ENCODE results near the gene NACC1.

Gene NACC1

DNA sequence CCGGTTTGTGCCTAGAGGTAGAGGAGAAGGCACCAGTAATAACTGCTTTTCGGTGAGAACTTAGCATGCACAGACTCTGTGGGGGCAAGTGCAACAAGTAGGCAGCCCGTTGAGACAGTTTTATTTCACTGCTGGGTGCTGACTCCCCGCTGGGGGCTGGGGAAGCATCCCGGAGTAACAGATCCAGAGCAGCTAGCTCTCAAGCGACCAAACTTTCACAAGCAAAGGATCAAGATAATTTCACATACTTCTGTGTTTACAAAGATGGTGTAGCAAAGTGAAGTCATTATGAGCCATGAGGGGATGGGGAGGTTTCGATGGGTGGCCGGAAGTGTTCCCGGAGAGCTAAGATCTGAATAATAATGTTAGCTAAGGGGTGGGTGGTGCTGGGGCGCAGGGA, 2.8 kb downstream of the NACC1 start:
- peak; percentile 63 for DNase-seq (ENCODE audit: low spot score)

GRCh38 chr19:13121551-13122274, 3.6 kb downstream of the NACC1 start:
- DNase-seq (ENCODE audit: low spot score) = no peak

DNA sequence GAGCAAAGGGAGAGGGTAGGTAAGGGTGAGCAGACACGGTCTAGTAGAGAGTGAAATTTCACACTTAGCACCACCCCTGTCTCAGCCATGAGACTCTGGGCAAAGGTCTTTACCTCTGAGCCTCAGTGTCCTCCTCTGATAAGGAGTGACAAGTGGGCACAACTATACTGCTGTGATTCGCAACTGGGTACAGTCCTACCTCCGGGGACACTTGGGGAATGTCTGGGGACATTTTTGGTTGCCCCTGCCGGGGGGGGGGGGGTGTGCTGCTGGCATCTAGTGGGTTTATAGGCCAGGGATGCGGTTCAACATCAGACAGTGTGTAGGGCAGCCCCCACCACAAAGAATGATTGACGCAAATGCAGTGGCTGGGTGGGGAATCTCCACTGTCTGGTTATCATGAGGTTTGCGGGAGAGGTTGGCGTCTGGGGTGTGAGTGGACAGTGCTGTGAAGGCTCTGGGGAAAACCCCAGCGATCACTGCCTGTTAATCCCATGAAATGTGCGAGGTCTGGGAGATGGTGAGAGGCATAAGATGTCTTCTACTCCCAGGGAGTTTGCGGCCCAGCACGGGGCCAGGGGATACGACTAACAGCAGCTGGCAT, 4.3 kb downstream of the NACC1 start:
- no peak for DNase-seq (ENCODE audit: low spot score)

- no peak for DNase-seq (ENCODE audit: low spot score)
Observed at GRCh38 chr19:13122980-13123957, 5.2 kb downstream of the NACC1 start.

- no peak for DNase-seq (ENCODE audit: low spot score)
Observed at GRCh38 chr19:13127051-13127450, 9.0 kb downstream of the NACC1 start.

DNA sequence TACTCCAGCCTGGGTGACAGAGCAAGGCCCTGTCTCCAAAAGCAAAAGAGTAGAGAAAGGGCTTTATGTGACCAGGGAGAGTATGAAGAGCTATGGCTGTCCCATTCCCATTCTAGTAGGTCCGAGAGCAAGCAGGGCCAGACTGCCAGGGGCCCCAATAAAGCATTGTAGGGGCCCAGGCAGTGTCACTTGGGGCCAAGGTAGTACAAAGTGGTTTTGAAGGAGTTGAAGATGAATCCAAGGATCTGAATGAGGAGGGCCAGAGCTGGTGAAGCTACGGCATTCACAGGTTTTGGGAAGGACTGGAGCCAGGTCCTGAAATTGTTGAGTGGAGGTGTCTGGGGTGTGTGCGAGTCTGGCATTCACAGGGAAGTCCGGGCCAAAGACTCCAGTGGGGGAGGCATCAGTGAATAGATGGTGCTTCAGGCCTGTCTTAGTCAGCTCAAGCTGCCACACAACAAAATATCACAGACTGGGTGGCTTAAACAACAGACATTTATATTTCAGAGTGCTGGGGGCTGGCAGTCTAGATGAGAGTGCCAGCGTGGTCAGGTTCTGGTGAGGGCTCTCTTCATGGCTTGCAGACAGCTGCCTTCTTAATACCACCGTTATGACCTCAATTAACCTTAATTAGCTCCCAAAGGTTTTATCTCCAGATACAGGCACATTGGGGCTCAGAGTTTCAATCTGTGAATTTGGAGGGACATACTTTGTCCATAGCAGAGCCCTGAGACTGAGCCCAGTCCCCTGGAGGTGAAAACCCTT, 9.9 kb downstream of the NACC1 start:
- DNase-seq (ENCODE audit: low spot score) = no peak

DNA sequence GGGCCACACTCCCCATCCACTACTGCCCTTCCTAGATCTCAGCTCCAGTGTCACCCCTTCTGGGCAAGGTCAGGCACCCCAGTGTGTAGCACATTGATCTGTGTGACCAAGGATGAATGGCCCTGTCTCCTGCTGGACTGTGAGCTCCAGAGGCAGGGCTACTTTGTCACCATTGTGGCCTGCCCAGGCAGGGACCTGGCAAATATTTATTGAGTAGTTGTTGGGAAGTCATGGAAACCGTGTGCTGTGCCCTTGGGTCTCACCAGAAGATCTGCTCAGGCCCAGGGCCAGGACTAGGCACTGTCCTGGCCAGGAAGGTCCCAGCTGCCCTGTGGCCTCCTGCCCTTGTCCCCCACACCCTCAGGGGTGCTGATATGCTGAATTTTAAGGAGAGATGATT, 10.5 kb downstream of the NACC1 start:
- no peak for DNase-seq (ENCODE audit: low spot score)

- no peak for DNase-seq (ENCODE audit: low spot score)
Observed at GRCh38 chr19:13129384-13129783, 11.3 kb downstream of the NACC1 start.

DNA sequence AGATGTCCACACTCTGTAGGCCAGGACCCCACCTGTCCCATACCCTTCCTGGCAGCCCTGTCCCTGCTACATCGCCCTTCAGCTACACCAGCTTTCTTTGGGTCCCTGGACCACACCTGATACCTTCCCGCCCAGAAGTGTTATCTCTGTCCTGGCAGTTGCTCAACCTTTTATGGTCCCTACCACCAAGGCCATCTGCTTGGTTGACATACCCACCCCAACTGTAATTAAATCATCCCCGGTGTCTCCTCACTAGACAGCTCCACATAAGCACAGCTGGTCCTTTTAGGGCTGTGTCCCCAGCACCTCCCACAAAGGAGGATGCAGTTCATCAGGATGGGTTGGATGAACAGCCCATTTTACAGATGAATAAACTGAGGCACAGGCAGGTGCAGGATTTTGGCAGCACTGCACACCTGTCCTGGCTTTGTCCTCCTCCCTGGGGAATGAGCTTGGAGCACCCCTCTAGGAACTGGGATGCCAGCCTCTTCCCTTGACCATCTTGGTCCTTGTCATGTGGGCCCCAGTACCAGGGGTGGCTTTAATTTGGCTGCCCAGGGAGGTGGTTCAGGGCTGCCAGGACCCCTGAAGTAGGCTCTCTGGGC, 12.9 kb downstream of the NACC1 start:
- no peak for DNase-seq (ENCODE audit: low spot score)

GRCh38 chr19:13132471-13133180, 14.6 kb downstream of the NACC1 start:
- peak; percentile 79 for DNase-seq (ENCODE audit: low spot score)

DNA sequence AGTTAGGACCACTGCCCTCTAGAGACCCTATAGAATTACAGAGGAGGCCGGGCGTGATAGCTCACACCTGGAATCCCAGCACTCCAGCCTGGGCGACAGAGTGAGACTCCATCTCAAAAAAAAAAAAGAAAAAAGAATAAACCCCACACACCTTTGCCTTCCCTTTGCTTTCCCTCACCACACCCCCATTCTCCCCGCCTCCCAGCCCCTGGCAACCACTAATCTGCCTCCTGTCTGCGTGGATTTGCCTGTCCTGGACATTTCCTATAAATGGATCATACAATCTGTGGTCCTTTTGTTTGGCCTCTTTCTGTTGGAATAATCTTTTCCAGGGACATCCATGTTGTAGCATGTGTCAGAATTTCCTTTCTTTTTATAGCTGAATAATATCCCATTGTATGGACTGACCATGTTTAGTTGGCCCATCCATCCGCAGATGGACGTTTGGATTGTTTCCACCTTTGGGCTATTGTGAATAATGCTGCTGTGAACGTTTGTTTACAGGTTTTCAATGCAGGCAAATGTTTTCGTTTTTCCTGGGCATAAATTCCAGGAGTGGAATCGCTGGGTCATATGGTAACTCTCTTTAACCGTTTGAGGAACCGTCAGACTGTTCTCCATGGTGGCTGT, 15.3 kb downstream of the NACC1 start:
- no peak for DNase-seq (ENCODE audit: low spot score)

DNA sequence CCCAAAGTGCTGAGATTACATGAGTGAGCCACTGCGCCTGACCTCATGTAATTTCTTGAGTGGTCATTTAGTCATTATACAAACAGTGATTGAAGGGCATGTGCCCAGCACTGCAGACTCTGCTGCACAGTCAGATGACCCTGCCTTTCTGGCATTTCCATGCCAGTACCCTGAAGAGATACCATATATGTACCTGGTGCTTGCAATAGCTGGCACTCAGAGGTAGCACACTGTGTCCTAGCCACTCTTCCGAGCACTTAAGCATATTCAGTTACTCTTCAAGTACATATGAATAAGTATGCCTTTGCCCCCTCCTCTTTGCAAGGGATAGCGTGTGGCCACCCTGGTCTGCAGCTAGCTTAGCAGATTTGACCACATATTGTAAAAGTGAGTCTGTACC, 16.6 kb downstream of the NACC1 start:
- no peak for DNase-seq (ENCODE audit: low spot score)

DNA sequence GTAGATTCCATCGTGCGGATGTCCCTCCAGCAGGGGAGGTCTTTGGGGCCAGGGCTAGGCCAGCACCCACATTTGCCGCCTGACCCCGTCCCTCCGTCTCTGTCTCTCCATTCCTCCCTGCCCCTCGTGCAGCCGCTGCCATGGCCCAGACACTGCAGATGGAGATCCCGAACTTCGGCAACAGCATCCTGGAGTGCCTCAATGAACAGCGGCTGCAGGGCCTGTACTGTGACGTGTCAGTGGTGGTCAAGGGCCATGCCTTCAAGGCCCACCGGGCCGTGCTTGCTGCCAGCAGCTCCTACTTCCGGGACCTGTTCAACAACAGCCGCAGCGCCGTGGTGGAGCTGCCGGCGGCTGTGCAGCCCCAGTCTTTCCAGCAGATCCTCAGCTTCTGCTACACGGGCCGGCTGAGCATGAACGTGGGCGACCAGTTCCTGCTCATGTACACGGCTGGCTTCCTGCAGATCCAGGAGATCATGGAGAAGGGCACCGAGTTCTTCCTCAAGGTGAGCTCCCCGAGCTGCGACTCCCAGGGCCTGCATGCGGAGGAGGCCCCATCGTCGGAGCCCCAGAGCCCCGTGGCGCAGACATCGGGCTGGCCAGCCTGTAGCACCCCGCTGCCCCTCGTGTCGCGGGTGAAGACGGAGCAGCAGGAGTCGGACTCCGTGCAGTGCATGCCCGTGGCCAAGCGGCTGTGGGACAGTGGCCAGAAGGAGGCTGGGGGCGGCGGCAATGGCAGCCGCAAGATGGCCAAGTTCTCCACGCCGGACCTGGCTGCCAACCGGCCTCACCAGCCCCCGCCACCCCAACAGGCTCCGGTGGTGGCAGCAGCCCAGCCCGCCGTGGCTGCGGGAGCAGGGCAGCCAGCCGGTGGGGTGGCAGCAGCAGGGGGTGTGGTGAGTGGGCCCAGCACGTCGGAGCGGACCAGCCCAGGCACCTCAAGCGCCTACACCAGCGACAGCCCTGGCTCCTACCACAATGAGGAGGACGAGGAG, 17.3 kb downstream of the NACC1 start:
- no peak for DNase-seq (ENCODE audit: low spot score)

DNA sequence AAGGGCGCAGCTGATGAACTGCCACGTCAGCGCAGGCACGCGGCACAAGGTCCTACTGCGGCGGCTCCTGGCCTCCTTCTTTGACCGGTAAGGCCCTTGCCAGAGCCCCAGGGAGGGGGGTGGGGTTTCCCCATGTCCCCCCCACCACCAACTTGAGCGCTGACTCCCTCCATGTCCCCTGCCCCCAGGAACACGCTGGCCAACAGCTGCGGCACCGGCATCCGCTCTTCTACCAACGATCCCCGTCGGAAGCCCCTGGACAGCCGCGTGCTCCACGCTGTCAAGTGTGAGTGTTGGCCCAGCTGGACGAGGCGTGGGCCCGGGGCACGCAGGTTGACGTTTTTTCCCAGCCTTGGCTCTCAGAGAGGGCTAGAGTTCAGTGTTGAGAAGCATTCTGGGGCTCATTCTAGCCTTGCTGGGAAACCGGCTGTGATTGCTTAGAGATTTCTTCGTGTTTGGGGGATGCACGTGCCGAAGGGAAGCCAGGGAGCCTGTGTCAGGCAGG, 19.3 kb downstream of the NACC1 start:
- DNase-seq (ENCODE audit: low spot score) = no peak

- DNase-seq (ENCODE audit: low spot score) = no peak
Observed at GRCh38 chr19:13138171-13138915, 20.3 kb downstream of the NACC1 start.

GRCh38 chr19:13138916-13139198, 20.8 kb downstream of the NACC1 start:
- no peak for DNase-seq (ENCODE audit: low spot score)

- DNase-seq (ENCODE audit: low spot score) = no peak
Observed at GRCh38 chr19:13139633-13140311, 21.7 kb downstream of the NACC1 start.

Data from AG08396 (cell line).